T-helper 1 cell treated with Interleukin-12 subunit alpha and Interleukin-12 subunit beta and Interleukin-4 antibody, amounts not matched to agents 30 μg/mL and 1 μg/mL, for 36 hours (primary cell): ENCODE measurements around the gene PLOD2.

ENCODE experiments used
- H3K27ac Mint-ChIP-seq: one replicate; pipeline ENCODE4 v1.8.0; 2021; ENCODE audit warnings: mild to moderate bottlenecking, mixed read lengths
- H3K27me3 Mint-ChIP-seq: one replicate; pipeline ENCODE4 v1.8.0; 2021; ENCODE audit warnings: low read depth, mixed read lengths
- H3K36me3 Mint-ChIP-seq: one replicate; pipeline ENCODE4 v1.8.0; 2021; ENCODE audit warnings: low read depth, mixed read lengths
- H3K4me1 Mint-ChIP-seq: one replicate; pipeline ENCODE4 v1.8.0; 2021; ENCODE audit warnings: low read depth, mixed read lengths
- H3K4me3 Mint-ChIP-seq: one replicate; pipeline ENCODE4 v1.8.0; 2021; ENCODE audit warnings: mild to moderate bottlenecking, moderate library complexity, mixed read lengths
- H3K9me3 Mint-ChIP-seq: one replicate; pipeline ENCODE4 v1.8.0; 2021; ENCODE audit warnings: mixed read lengths

Gene PLOD2

DNA sequence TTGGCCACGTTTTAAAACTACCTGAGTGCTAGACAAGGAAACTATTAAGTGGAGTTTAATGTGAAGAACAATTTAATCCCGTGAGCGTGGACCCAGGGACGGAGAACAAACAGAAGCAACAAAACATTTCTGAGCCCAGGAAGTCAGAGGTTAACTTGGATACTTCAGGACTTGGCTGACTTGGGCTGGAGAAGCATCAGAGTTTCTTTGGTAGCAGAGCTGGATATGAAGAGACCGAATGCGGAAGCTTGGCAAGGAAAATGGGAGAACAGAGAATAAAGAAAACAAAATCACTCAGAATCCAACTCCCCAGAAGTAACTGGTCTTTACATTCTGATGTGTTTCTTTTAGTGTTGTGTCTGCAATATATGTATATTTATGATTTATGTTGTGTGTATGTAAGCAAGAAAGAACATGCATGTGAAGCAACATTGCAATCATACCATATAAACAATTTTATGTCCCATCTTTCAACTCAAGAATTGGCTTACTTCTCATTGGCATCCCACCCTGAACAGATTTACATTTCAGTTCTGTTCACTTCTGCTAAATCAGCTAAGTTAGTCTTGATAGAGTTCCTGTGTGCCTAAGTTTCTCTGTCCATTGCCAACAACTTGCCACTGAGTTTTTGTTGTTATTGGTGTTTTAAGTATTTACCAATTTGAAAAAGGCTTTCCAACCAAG is 17.2 kb upstream of the PLOD2 start:
- Mint-ChIP-seq H3K9me3 (no peaks in the 10 kb centered on the region), H3K27me3 (peaks cover 1% of the 10 kb centered on the region), H3K4me1 (no peaks in the 10 kb centered on the region), H3K27ac (no peak overlapping the region), H3K36me3 (no peaks in the 10 kb centered on the region), H3K4me3 (no peak overlapping the region)

DNA sequence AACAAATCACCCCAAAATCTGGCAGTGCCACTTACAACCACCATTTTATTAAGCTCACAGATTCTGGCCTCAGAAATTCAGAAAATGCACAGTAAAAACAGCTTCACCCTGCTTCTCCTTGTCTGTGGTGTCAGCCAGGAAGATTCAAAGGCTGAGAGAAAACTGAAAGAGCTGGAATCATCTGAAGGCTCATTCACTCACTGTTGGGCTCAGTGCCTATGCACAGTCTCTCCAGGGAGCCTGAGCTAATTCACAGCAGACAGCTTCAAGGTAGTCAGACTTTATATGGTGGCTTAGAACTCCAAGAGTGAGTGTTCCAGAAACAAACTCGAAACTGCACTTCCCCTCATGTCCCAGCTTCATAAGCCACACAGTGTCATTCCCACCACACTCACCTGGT is 16.5 kb upstream of the PLOD2 start:
- H3K4me1 Mint-ChIP-seq: no peaks in the 10 kb centered on the region
- no peaks in the 10 kb centered on the region for H3K36me3 Mint-ChIP-seq
- H3K9me3 Mint-ChIP-seq: no peaks in the 10 kb centered on the region
- H3K27ac Mint-ChIP-seq: no peak overlapping the region
- peaks cover 5% of the 10 kb centered on the region for H3K27me3 Mint-ChIP-seq
- H3K4me3 Mint-ChIP-seq: no peak overlapping the region

DNA sequence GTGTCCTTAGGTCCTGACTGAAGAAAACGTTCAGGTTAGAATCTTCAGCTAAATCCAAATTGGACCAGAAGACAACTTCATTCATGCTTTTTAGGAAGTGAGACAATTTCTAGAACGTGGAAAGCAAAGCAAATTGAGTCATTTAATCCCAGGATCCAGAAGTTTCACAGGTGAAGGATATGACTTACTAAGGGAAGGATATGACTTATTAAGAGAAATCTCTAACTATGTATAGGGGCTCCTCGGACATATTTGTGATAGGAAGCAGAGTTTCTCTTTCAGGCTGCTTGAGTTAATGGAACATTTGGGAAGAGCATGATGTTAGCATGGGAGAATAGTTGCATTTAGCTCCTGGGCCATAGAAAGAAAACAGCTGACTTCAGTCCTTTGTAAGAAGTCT is 16.1 kb upstream of the PLOD2 start:
- no peaks in the 10 kb centered on the region for H3K36me3 Mint-ChIP-seq
- no peaks in the 10 kb centered on the region for H3K4me1 Mint-ChIP-seq

DNA sequence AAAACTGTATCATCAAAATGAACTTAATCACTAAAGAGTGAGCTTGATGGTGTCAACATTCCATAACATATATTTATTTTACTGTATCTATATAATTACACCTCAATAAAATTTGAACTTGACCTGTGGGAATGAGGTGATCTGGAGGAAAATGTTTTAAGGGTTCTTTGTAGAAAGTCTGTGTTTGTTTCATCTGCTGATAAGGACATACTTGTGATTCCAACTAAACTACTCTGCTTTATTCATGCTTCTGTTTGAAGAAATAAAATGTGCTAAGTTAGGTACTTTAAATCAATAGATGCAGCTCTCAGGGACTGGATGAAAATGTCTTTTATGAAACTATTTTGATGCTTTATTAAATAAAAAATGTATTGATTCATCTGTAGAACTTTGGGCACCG is 11.6 kb upstream of the PLOD2 start:
- Mint-ChIP-seq H3K4me1 (no peaks in the 10 kb centered on the region), H3K4me3 (no peak overlapping the region), H3K9me3 (no peaks in the 10 kb centered on the region), H3K36me3 (no peaks in the 10 kb centered on the region), H3K27me3 (peaks cover 13% of the 10 kb centered on the region), H3K27ac (no peak overlapping the region)

More for the DNA sequence above, 16.1 kb upstream of the PLOD2 start:
- Mint-ChIP-seq H3K27ac (no peak overlapping the region), H3K4me3 (no peak overlapping the region), H3K9me3 (no peaks in the 10 kb centered on the region), H3K27me3 (peaks cover 5% of the 10 kb centered on the region)

DNA sequence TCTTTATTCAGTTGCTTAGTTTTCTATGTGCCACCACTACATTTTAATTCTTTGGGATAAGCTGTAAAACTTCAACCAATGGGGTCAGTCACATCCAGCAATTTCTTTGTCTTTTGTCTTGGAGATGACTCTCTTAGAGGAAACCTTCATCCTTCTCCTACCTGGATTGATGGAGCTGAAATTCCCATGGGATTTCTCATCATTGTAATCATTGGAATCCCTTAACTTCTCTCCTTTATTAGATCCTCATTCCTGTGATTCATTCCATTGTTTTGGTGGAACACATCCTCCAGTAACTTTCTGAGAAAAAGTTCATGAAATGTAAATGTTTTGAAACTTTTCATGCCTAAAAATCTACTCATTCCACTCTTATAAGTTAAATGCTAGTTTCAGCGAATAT is 9.6 kb upstream of the PLOD2 start:
- Mint-ChIP-seq H3K4me1 (no peaks in the 10 kb centered on the region), H3K36me3 (no peaks in the 10 kb centered on the region), H3K27me3 (peaks cover 14% of the 10 kb centered on the region), H3K4me3 (no peak overlapping the region), H3K27ac (no peak overlapping the region), H3K9me3 (no peaks in the 10 kb centered on the region)

DNA sequence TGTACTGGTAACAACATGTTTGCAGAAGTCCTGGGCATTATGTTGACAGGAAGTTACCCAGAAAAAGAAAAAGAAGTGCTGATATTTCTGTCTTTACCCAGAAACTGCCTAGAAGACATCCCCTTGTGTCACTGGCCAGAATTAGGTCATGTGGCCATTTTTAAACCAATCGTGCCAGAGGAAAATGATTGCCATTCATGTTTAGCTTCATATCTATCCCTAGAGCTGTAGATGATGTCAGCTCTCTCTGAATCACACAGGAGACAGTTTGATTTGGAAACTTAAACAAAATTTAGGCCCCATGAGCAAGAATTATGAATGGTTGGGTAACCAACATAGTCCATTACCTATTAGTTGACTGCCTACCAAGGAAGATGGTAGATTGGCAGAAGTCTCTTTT is 8.9 kb upstream of the PLOD2 start:
- no peaks in the 10 kb centered on the region for H3K36me3 Mint-ChIP-seq
- no peaks in the 10 kb centered on the region for H3K9me3 Mint-ChIP-seq
- no peaks in the 10 kb centered on the region for H3K4me1 Mint-ChIP-seq
- H3K27me3 Mint-ChIP-seq: peaks cover 21% of the 10 kb centered on the region
- no peak overlapping the region for H3K4me3 Mint-ChIP-seq
- H3K27ac Mint-ChIP-seq: no peak overlapping the region

DNA sequence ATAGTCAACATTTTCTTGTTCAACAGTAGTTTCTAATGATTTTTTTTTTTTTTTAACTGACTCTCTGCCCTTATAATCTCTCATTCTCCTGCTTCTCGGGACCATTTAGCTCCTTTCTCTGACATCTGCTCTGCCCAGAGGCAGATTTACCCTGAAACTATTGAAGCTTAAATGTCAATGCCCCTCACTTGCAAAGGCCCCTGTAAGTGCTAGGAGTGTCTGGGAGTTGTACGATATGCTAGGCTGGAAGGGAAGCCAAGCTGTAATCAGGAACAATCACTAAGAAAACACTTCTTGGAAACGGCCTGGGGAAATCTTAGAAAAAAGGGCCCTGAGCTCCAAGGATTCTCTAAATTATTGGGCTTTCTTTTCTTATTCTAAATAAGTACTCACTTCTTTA is 5.8 kb upstream of the PLOD2 start:
- no peaks in the 10 kb centered on the region for H3K36me3 Mint-ChIP-seq
- peaks cover 37% of the 10 kb centered on the region for H3K27me3 Mint-ChIP-seq
- no peaks in the 10 kb centered on the region for H3K9me3 Mint-ChIP-seq
- no peak overlapping the region for H3K4me3 Mint-ChIP-seq
- no peaks in the 10 kb centered on the region for H3K4me1 Mint-ChIP-seq
- H3K27ac Mint-ChIP-seq: no peak overlapping the region

DNA sequence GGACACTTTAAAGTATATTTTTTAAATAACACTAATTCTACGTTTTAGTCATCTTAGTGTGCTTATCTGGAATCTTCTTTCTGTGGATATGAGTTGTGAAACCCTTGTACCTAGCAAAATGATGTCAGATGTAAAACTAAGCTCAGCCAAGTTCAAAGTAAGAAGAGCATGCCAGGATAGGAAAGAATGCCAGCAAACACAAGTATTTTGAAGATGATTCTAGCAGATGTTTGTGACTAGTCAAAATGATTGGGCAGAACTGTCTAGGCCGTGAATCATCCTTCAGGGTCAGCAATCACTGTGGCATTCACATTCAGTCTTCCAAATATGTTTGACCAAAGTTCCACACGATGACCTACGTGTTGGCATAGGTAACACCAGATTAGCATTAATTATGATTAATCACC is 5.4 kb upstream of the PLOD2 start:
- Mint-ChIP-seq H3K27ac (no peak overlapping the region), H3K4me1 (peaks cover 2% of the 10 kb centered on the region), H3K36me3 (no peaks in the 10 kb centered on the region), H3K9me3 (no peaks in the 10 kb centered on the region), H3K4me3 (no peak overlapping the region), H3K27me3 (peaks cover 41% of the 10 kb centered on the region)

DNA sequence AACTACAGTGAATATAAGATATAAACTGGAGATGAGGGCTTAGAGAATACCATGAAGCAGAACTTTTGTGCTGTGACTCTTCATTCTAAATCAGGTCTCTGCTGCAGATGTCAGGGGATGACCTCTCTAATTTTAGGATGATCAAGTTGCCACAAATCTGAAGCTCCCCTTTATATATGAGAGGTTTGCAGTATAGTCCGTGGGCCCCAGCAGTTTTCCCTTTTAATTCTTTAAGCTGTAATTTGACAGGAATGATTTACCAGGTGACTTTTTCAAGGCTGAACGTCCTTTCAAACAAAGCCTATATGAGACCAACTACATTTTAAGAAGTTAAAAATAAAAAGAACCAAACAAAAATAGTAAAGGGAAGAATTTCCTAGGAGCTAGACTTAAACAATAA is 4.9 kb upstream of the PLOD2 start:
- Mint-ChIP-seq H3K36me3 (no peaks in the 10 kb centered on the region), H3K4me1 (peaks cover 2% of the 10 kb centered on the region), H3K4me3 (no peak overlapping the region), H3K9me3 (no peaks in the 10 kb centered on the region), H3K27me3 (peaks cover 40% of the 10 kb centered on the region), H3K27ac (no peak overlapping the region)

DNA sequence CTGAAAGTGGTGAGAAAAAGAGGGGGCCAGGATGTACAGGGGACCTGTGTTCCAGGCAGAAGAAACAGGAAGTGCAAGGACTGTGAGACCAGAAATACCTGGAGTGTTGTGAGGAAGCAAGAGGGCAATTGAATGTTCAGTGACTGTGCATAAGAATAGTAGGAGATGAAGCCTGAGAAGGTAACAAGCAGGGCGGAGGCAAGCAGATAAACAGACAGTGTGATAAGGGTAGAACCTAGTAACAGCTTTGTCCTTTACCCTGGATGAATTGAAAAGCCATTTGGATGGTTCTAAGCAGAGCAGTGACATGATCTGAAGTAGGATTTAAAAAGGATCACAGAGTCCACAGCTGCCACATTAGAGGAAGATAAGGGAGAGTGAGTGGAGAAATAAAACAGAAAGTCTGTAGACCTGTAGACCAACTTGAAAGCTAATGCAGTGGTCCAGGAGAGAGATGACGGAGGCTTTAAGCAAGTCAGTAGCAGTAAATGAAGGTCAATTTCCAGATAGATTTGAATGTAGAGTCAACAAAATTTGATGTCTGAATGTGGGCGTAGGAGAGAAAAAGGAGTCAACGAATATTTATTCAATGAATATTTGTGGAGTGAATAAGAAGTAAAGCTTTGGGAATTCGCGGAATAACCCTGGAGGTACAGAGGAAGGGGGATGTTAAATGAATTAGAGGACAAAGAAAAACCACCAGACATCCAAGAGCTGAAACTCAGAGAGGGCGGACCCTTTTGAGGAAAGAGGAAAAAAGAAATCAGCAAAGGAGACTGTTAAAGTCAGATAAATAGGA is 4.2 kb upstream of the PLOD2 start:
- Mint-ChIP-seq H3K9me3 (no peaks in the 10 kb centered on the region), H3K27me3 (peaks cover 44% of the 10 kb centered on the region), H3K4me1 (peaks cover 5% of the 10 kb centered on the region), H3K4me3 (no peak overlapping the region), H3K36me3 (peaks cover 2% of the 10 kb centered on the region), H3K27ac (no peak overlapping the region)

DNA sequence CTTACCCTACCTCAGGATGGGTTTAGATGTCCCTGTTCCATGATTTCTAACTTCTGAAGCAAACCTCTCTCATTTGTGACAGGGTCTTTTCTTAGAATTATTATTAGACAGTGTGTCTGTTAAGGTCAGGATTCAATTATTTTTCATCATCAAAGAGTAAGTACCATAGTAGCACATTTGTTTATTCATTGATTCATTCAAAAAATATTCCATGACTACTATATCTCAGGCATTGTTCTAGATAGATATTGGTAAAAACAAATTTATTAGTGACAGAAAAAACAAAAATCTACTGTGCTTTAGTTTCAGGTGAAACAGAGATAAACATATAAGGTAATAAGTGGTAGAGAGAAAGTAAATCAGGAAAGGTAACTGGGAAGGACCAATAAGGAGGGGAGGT is 3.5 kb upstream of the PLOD2 start:
- Mint-ChIP-seq H3K9me3 (no peaks in the 10 kb centered on the region), H3K36me3 (peaks cover 2% of the 10 kb centered on the region), H3K27me3 (peaks cover 46% of the 10 kb centered on the region), H3K4me3 (no peak overlapping the region), H3K4me1 (peaks cover 10% of the 10 kb centered on the region), H3K27ac (no peak overlapping the region)

DNA sequence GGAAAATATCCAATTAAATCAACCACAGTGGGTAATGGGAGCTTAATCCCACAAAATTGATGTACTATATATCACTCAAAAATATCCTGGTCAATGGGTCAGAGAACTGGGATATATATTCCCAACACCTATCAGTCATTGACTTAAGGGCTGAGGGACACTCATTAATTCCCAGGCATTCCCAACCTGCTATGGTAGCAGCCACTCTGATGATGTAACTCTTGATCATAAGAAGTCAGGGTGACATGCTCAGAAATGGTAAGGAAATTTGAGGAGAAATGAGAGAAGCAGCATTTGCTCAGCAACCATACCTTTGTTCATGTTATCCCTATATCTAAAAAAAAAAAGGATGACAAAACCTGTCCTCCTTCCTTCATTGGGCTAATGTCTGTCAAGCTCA is 3.1 kb upstream of the PLOD2 start:
- no peak overlapping the region for H3K4me3 Mint-ChIP-seq

DNA sequence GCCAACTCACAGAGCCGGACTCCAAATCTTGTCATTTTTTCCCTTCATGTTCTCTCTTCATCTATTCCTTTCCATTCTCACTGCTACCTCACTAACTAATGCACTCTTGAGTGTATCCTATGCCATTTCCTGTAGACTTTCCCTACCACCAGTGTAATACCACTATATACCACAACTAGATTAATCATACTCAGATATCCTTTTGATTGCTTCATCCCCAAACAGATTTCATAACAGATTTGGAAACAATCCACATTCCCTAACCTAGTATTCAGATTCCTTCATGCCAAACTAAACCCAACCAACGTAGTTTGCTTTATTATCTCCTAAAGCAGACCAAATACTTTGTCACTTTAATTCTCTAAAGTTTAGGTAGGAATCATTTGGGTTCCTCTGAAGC is 2.6 kb upstream of the PLOD2 start:
- peaks cover 10% of the 10 kb centered on the region for H3K4me1 Mint-ChIP-seq
- no peaks in the 10 kb centered on the region for H3K9me3 Mint-ChIP-seq
- H3K27ac Mint-ChIP-seq: no peak overlapping the region
- peaks cover 52% of the 10 kb centered on the region for H3K27me3 Mint-ChIP-seq
- H3K4me3 Mint-ChIP-seq: no peak overlapping the region
- peaks cover 2% of the 10 kb centered on the region for H3K36me3 Mint-ChIP-seq

More for the DNA sequence above, 3.1 kb upstream of the PLOD2 start:
- H3K27me3 Mint-ChIP-seq: peaks cover 47% of the 10 kb centered on the region
- peaks cover 10% of the 10 kb centered on the region for H3K4me1 Mint-ChIP-seq
- no peak overlapping the region for H3K27ac Mint-ChIP-seq
- H3K36me3 Mint-ChIP-seq: peaks cover 2% of the 10 kb centered on the region
- H3K9me3 Mint-ChIP-seq: no peaks in the 10 kb centered on the region

DNA sequence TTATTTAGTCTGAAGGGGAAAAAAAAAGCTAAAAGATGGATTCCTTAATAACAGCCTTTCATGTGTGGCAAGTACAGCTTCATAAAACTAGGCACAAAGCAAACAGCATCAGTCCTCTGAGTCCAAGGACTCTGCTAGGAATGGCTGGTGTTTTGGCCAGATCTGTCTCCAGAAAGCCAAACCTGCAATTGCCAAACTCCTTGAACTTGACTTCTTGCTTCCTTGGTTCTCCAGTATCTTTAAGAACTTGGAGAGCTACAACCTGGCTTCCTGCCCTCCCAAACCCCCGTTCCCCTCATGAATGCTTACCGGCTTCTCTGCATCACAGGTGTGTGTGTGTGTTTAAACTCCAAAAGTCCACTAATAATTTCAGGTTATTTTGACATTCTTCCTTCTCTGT is 1.6 kb upstream of the PLOD2 start:
- Mint-ChIP-seq H3K4me1 (peaks cover 10% of the 10 kb centered on the region), H3K9me3 (no peaks in the 10 kb centered on the region), H3K4me3 (peak overlapping the region; percentile 22), H3K36me3 (peaks cover 2% of the 10 kb centered on the region), H3K27ac (no peak overlapping the region), H3K27me3 (peaks cover 59% of the 10 kb centered on the region)

DNA sequence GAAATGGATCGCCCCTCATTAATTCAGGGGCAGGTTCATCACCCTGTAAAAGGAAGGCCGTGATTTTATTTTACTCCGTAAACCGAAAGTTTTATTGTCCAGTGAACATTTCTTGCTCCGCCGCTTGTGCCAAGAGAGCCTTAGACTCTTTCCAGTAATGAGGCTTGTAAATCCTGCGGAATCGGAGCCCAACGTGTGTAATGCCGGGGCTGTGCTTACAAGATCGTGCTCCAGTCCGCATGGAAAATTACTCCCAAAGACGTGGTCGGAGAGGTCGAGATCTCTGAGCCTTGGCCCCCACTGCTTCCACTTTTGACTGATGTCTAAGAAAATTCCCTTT is 649 bp upstream of the PLOD2 start:
- Mint-ChIP-seq H3K9me3 (no peaks in the 10 kb centered on the region), H3K27me3 (peaks cover 68% of the 10 kb centered on the region), H3K27ac (no peak overlapping the region), H3K4me3 (peak overlapping the region; percentile 14), H3K36me3 (peaks cover 2% of the 10 kb centered on the region), H3K4me1 (peaks cover 10% of the 10 kb centered on the region)
